Kidney (tissue), 14 donors: ENCODE results near the gene HOMER2. TPM values are rescaled to one million over a fixed set of nuclear protein-coding genes. Genes with fewer than 3 reads are reported as not detected.

Experiments
- DNase-seq, 5 donors: peaks; one replicate each; pipeline ENCODE4 v3.0.0-alpha.2; 2013 to 2020
- FAIRE-seq: peaks from 2 replicates; lab custom pipeline; 2012; peaks lifted over from hg19 to GRCh38; lab: Jason Lieb, UNC
- H3K27ac ChIP-seq, 2 donors: one replicate each; pipeline ENCODE4 v1.7.0; 2013; ENCODE audit warnings: low read depth in 2 of 2, low read length in 2 of 2, inconsistent platforms in 1 of 2
- H3K27me3 ChIP-seq: one replicate; pipeline ENCODE4 v1.7.1; 2013; ENCODE audit warnings: low read length, inconsistent platforms; ENCODE audit not compliant: control insufficient read depth, insufficient read depth
- H3K36me3 ChIP-seq, 3 donors: one replicate each; pipeline versions ENCODE4 v1.7.0 to v1.7.1; 2013; ENCODE audit warnings: low read length in 3 of 3, control low read depth in 1 of 3, inconsistent platforms in 1 of 3; ENCODE audit not compliant: insufficient read depth in 3 of 3, control insufficient read depth in 2 of 3
- H3K4me1 ChIP-seq, 3 donors: one replicate each; pipeline versions ENCODE4 v1.7.0 to v1.7.1; 2013; ENCODE audit warnings: low read length in 3 of 3, inconsistent platforms in 1 of 3, low read depth in 1 of 3; ENCODE audit not compliant: control insufficient read depth in 2 of 3, insufficient read depth in 2 of 3
- H3K4me3 ChIP-seq, 3 donors: one replicate each; pipeline versions ENCODE4 v1.7.0 to v1.8.1; 2013; ENCODE audit warnings: low read length in 3 of 3, control low read depth in 1 of 3, inconsistent platforms in 1 of 3
- H3K9ac ChIP-seq, 3 donors: one replicate each; pipeline versions ENCODE4 v1.7.0 to v1.7.1; 2013; ENCODE audit warnings: low read length in 3 of 3, control low read depth in 1 of 3, inconsistent platforms in 1 of 3
- H3K9me3 ChIP-seq, 3 donors: one replicate each; pipeline versions ENCODE4 v1.7.0 to v1.7.1; 2013; ENCODE audit warnings: low read length in 3 of 3, control low read depth in 1 of 3, inconsistent platforms in 1 of 3; ENCODE audit not compliant: control insufficient read depth in 2 of 3, insufficient read depth in 1 of 3
- intact Hi-C: fragments of 100-400 bp; cut with DNase I; formaldehyde crosslinking; loops from one replicate; pipeline ENCODE4 v1.11.1; 2022
- polyA plus RNA-seq: library from polyadenylated mRNA; stranded (reverse); fragments of 350-450 nt; fragmentation: Illumina TruSeq; extraction: RNeasy Lipid Tissue Mini Kit (QIAGEN cat#74804); gene quantifications from one replicate; pipeline ENCODE4 v1.2.3, GENCODE V29; 2014; ENCODE audit warnings: low read depth, low replicate concordance; ENCODE audit not compliant: insufficient read depth
- total RNA-seq: library from RNA; stranded (reverse); fragmentation: NEBNext Ultra II Directional; extraction: Animal tissue kit (Norgen Biotek cat#: 25700); gene quantifications from one replicate; pipeline ENCODE4 v1.2.1, GENCODE V29; 2021
- TF ChIP-seq, protein P1 (sequence below): IDR thresholded peaks from 3 replicates; pipeline ENCODE4 v1.5.1; 2012; ENCODE audit warnings: mild to moderate bottlenecking, moderate library complexity, borderline replicate concordance; ENCODE audit not compliant: insufficient read depth; ENCODE audit errors: extremely low read depth
- donor health status: control.
- donor health status: control.
- donor health status: control.
- donor health status: control.
- donor health status: control.
- donor health status: DM: yes; HTN: yes; CAD: no.
- donor health status: Normal renal cell carcinoma (clear cell type).

The HOMER2 gene
- total and polyA plus RNA-seq, 2 donors from 2014 or later: 4.6 to 35.8 TPM

DNA sequence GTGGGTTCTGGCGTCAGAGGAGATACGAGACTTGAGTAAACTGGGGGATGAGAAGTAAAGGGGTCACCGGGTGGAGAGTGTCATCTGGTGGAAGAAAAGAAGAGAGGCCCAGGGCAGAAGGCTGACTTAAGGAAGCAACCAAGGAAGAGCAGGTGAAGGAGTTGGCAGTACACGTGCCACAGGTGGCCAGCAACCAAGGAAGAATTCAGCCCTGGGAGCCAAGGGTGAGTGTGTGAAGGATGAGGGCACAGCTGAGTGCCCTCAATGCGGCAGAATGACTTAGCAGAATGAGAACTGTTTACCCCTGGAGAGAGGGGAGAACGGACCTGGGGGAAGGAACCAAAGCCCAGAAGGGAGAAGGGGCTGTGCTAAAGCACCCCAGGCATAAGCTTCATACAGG is 71.8 kb downstream of the HOMER2 start:
- no peak overlapping the region for H3K4me3 ChIP-seq
- intact Hi-C loops: no loop called here

DNA sequence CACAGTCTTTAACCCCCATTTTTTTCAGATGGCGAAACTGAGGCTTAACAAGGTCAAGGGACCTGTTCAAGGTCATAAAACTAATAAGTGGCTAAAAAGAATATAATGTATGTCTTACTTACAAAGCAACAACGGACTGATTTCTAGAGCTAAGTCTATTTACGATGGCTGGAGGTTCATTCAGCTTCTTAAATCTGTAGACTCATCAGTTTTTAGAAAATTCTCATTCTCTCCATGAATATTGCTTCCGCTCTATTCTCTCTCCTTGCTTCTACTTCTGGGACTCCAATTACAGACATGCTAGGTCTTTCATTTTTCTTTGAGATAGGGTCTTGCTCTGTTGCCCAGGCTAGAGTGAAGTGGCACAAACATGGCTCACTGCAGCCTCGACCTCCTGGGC is 74.2 kb downstream of the HOMER2 start:
- no peaks in the 10 kb centered on the region for H3K4me1 ChIP-seq
- no peaks in the 10 kb centered on the region for H3K36me3 ChIP-seq
- no peak overlapping the region for H3K9ac ChIP-seq
- H3K27ac ChIP-seq: no peak overlapping the region
- intact Hi-C loops: no loop called here
- H3K9me3 ChIP-seq: no peaks in the 10 kb centered on the region
- TF ChIP-seq, protein P1, sequence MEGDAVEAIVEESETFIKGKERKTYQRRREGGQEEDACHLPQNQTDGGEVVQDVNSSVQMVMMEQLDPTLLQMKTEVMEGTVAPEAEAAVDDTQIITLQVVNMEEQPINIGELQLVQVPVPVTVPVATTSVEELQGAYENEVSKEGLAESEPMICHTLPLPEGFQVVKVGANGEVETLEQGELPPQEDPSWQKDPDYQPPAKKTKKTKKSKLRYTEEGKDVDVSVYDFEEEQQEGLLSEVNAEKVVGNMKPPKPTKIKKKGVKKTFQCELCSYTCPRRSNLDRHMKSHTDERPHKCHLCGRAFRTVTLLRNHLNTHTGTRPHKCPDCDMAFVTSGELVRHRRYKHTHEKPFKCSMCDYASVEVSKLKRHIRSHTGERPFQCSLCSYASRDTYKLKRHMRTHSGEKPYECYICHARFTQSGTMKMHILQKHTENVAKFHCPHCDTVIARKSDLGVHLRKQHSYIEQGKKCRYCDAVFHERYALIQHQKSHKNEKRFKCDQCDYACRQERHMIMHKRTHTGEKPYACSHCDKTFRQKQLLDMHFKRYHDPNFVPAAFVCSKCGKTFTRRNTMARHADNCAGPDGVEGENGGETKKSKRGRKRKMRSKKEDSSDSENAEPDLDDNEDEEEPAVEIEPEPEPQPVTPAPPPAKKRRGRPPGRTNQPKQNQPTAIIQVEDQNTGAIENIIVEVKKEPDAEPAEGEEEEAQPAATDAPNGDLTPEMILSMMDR: no peak
- no peak for FAIRE-seq
- H3K27me3 ChIP-seq: no peaks in the 10 kb centered on the region
- DNase-seq: no peak
- no peak overlapping the region for H3K4me3 ChIP-seq

More for the DNA sequence above, 71.8 kb downstream of the HOMER2 start:
- no peak for FAIRE-seq
- Histone ChIP-seq H3K9ac (no peak overlapping the region), H3K36me3 (no peaks in the 10 kb centered on the region), H3K27ac (no peak overlapping the region), H3K9me3 (no peaks in the 10 kb centered on the region), H3K27me3 (no peaks in the 10 kb centered on the region), H3K4me1 (no peaks in the 10 kb centered on the region)
- DNase-seq: no peak
- TF ChIP-seq, protein P1: no peak

- Histone ChIP-seq H3K36me3 (peaks cover 0 to 1% (median 0%) of the 10 kb centered on the region in 3 donors), H3K9me3 (no peaks in the 10 kb centered on the region), H3K9ac (no peak overlapping the region), H3K27ac (no peak overlapping the region), H3K27me3 (no peaks in the 10 kb centered on the region), H3K4me3 (no peak overlapping the region), H3K4me1 (no peaks in the 10 kb centered on the region)
- intact Hi-C loops: no loop called here
- DNase-seq (no peak), FAIRE-seq (no peak)
- TF ChIP-seq, protein P1: no peak
Measured at GRCh38 chr15:82877825-82878224, 74.7 kb downstream of the HOMER2 start.

- no peak overlapping the region for H3K4me3 ChIP-seq
- FAIRE-seq (no peak), DNase-seq (no peak)
- no peaks in the 10 kb centered on the region for H3K27me3 ChIP-seq
- H3K9me3 ChIP-seq: no peaks in the 10 kb centered on the region
- no peak overlapping the region for H3K9ac ChIP-seq
- TF ChIP-seq, protein P1: no peak
- peaks cover 0 to 3% (median 0%) of the 10 kb centered on the region in 3 donors for H3K36me3 ChIP-seq
- H3K4me1 ChIP-seq: no peaks in the 10 kb centered on the region
- intact Hi-C loops: no loop called here
- H3K27ac ChIP-seq: no peak overlapping the region
Measured at GRCh38 chr15:82875411-82876003, 77.0 kb downstream of the HOMER2 start.
